Measurements from ENCODE around the gene PTPN9. TPM values are rescaled to one million over a fixed set of nuclear protein-coding genes. Genes with fewer than 3 reads are reported as not detected.
"Not testable (repeated sequence)": the region's sequence is repeated elsewhere in the genome, so short reads cannot be mapped to it uniquely, and the experiment has no call there.

PTPN9 gene
- total RNA-seq, 4 donors from 2014 or later = 4.8 to 7.0 (median 6.2) TPM

DNA sequence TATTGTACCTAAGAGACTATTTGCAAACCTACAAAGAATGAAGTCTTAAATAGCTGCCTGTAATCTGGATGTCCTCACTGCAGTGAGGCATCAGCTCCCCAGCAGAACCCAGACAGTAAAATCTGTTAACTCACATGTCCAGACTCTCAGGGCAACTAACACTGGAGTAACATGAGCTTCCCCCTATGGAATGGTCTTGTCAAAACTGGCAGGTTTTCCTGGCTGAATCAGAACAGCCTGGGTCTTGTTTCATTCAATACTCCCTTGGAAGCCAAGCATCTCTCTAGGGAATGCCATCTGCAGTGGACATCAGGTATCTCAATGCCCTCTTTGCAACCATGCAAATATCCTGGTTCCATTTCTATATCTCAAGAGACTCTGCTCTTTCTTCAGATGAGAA, 24.4 kb downstream of the PTPN9 start:
- Histone ChIP-seq H3K27me3 (no peaks in the 10 kb centered on the region), H3K9me3 (no peaks in the 10 kb centered on the region), H3K4me1 (peaks cover 9 to 25% of the 10 kb centered on the region in 2 donors), H3K27ac (peak overlapping the region in 1 of 4 donors; percentile 66), H3K36me3 (no peaks in the 10 kb centered on the region), H3K4me3 (no peak overlapping the region)
- TF ChIP-seq, protein P1, sequence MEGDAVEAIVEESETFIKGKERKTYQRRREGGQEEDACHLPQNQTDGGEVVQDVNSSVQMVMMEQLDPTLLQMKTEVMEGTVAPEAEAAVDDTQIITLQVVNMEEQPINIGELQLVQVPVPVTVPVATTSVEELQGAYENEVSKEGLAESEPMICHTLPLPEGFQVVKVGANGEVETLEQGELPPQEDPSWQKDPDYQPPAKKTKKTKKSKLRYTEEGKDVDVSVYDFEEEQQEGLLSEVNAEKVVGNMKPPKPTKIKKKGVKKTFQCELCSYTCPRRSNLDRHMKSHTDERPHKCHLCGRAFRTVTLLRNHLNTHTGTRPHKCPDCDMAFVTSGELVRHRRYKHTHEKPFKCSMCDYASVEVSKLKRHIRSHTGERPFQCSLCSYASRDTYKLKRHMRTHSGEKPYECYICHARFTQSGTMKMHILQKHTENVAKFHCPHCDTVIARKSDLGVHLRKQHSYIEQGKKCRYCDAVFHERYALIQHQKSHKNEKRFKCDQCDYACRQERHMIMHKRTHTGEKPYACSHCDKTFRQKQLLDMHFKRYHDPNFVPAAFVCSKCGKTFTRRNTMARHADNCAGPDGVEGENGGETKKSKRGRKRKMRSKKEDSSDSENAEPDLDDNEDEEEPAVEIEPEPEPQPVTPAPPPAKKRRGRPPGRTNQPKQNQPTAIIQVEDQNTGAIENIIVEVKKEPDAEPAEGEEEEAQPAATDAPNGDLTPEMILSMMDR (IDR thresholded peaks at IDR 0.05 in 4 of 5, conservative IDR thresholded peaks at IDR 0.05 in 1 of 5) = no peak
- TF ChIP-seq POLR2A (IDR thresholded peaks at IDR 0.05) = no peak
- in situ Hi-C loops (cut with MboI; ENCODE audit: low sequenced_read_pairs in 4 of 4) = no loop called here
- ATAC-seq (peak; percentile 86 to 98), DNase-seq (peak; percentile 18 to 35)
- intact Hi-C loops (cut with DNase I; ENCODE audit: low total_unique reads) = no loop called here

DNA sequence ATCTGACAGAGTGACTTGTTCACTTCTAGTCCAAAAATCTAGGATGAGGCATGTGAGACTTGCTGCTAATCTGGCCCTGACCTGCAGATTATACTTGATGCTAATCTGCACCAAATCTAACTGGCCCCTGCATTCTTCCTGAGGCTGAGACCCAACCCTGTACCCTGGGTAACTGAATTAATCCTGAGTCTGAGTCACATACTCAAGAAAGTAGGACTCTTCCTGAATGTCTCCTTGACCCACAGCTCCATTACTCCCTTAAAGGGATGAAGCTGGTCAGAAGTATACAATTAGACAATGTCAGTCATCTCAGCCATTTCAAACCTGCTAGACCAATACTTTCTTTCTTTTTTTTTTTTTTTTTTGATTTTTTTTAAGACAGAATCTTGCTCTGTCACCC, 25.5 kb downstream of the PTPN9 start:
- intact Hi-C loops (cut with DNase I; ENCODE audit: low total_unique reads) = no loop called here
- no peaks in the 10 kb centered on the region for H3K9me3 ChIP-seq
- H3K4me3 ChIP-seq = no peak overlapping the region
- TF ChIP-seq POLR2A (IDR thresholded peaks at IDR 0.05) = no peak
- TF ChIP-seq, protein P1 (IDR thresholded peaks at IDR 0.05 in 4 of 5, conservative IDR thresholded peaks at IDR 0.05 in 1 of 5) = no peak
- H3K27me3 ChIP-seq = no peaks in the 10 kb centered on the region
- no peak overlapping the region for H3K27ac ChIP-seq
- in situ Hi-C loops (cut with MboI; ENCODE audit: low sequenced_read_pairs in 4 of 4) = no loop called here
- H3K36me3 ChIP-seq = no peaks in the 10 kb centered on the region
- H3K4me1 ChIP-seq = peaks cover 9 to 25% of the 10 kb centered on the region in 2 donors
- DNase-seq (no peak), ATAC-seq (no peak)

DNA sequence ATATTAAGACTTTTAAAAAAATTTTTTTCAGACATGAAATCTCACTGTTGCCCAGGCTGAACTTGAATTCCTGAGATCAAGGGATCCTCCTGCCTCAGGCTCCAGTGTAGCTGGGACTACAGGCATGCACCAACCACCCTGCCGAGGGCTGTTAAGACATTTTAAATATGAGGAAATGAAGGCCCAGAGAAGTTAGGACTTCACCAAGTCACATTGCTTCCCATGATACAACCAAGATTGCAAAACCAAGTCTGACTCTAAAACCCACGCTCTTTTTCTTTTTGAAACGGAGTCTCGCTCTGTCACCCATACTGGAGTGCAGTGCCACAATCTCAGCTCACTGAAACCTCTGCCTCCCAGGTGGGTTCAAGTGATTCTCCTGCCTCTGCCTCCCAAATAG, 28.0 kb downstream of the PTPN9 start:
- Histone ChIP-seq H3K9me3 (no peaks in the 10 kb centered on the region), H3K36me3 (no peaks in the 10 kb centered on the region), H3K27ac (no peak overlapping the region), H3K4me3 (no peak overlapping the region), H3K4me1 (peaks cover 9 to 31% of the 10 kb centered on the region in 2 donors), H3K27me3 (no peaks in the 10 kb centered on the region)
- DNase-seq = no peak
- TF ChIP-seq POLR2A (IDR thresholded peaks at IDR 0.05) = no peak
- TF ChIP-seq, protein P1 (IDR thresholded peaks at IDR 0.05 in 4 of 5, conservative IDR thresholded peaks at IDR 0.05 in 1 of 5) = no peak
- ATAC-seq = no peak
- in situ Hi-C loops (cut with MboI; ENCODE audit: low sequenced_read_pairs in 4 of 4) = no loop called here
- intact Hi-C loops (cut with DNase I; ENCODE audit: low total_unique reads) = no loop called here

DNA sequence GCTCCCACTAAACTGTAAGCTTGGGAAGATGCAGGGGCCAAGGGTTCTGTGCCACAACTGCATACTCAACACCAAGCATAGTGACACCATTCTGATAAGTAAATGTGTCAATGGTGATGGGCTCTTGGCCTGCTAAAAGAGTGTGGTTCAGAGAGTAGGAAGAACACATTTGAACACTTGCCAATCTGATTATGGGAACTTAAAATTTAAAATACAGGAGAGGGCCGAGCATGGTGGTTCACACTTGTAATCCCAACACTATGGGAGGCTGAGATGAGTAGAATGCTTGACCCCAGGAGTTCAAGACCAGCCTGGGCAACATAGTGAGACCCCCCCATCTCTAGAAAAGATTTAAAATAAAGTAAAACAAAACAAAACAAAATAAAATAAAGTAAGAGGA, 34.1 kb downstream of the PTPN9 start:
- in situ Hi-C loops (cut with MboI; ENCODE audit: low sequenced_read_pairs in 4 of 4) = no loop called here
- intact Hi-C loops (cut with DNase I; ENCODE audit: low total_unique reads) = no loop called here
- TF ChIP-seq, protein P1 (IDR thresholded peaks at IDR 0.05 in 4 of 5, conservative IDR thresholded peaks at IDR 0.05 in 1 of 5) = no peak
- TF ChIP-seq POLR2A (IDR thresholded peaks at IDR 0.05) = no peak
- ATAC-seq (no peak), DNase-seq (no peak)
- peak overlapping the region in 3 of 4 donors; percentile 27 to 59 (median 30) for H3K27ac ChIP-seq
- no peaks in the 10 kb centered on the region for H3K9me3 ChIP-seq
- no peaks in the 10 kb centered on the region for H3K27me3 ChIP-seq
- H3K4me1 ChIP-seq = peaks cover 10 to 27% of the 10 kb centered on the region in 2 donors
- no peaks in the 10 kb centered on the region for H3K36me3 ChIP-seq
- no peak overlapping the region for H3K4me3 ChIP-seq

DNA sequence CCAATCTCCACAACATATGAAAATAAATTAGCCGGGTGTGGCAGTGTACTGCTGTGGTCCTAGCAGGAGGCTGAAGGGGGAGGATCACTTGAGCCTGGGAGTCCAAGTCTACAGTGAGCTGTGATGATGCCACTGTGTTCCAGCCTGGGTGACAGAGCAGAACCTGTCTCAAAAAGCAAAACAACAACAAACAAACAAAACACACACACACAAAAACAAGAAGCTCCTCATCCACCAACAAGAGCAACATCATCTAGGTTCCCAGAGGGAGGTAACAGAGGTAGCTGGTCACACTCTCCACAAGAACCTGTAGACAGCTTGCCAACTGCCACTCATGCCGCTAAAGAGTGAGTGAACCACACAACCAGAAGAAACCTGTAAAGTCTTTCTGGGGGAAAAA, 34.8 kb downstream of the PTPN9 start:
- Histone ChIP-seq H3K27ac (peak overlapping the region; percentile 25 to 59 (median 29)), H3K9me3 (no peaks in the 10 kb centered on the region), H3K27me3 (no peaks in the 10 kb centered on the region), H3K4me3 (no peak overlapping the region), H3K36me3 (no peaks in the 10 kb centered on the region), H3K4me1 (peaks cover 10 to 27% of the 10 kb centered on the region in 2 donors)
- TF ChIP-seq POLR2A (IDR thresholded peaks at IDR 0.05) = no peak
- TF ChIP-seq, protein P1 (IDR thresholded peaks at IDR 0.05 in 4 of 5, conservative IDR thresholded peaks at IDR 0.05 in 1 of 5) = no peak
- ATAC-seq (peak in 1 of 2 donors; percentile 24), DNase-seq (no peak)
- intact Hi-C loops (cut with DNase I; ENCODE audit: low total_unique reads) (no loop called here), in situ Hi-C loops (cut with MboI; ENCODE audit: low sequenced_read_pairs in 4 of 4) (no loop called here)

DNA sequence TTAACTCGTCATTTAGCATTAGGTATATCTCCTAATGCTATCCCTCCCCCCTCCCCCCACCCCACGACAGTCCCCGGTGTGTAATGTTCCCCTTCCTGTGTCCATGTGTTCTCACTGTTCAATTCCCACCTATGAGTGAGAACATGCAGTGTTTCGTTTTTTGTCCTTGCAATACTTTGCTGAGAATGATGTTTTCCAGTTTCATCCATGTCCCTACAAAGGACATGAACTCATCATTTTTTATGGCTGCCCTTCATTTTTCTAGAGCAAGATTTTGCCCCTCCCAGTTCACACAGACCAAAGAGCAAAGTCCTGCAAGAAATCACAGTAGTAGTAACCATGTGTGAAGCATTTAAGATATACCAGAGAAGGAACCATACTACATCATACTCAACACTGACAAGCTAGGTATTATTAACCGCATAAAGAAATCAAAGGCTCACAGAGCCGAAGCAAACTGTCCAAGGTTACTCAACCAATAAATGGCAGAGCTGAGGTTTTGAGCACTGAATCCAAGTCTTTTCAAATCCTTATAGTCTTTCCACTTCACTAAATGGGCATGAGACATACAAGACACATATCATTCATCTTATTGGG, 36.1 kb downstream of the PTPN9 start:
- H3K27me3 ChIP-seq; H3K36me3 ChIP-seq; ATAC-seq; intact Hi-C loops (cut with DNase I; ENCODE audit: low total_unique reads); H3K9me3 ChIP-seq; in situ Hi-C loops (cut with MboI; ENCODE audit: low sequenced_read_pairs in 4 of 4); H3K4me3 ChIP-seq; DNase-seq: not testable (repeated sequence)
- peak overlapping the region in 2 of 4 donors; percentile 53 to 59 for H3K27ac ChIP-seq
- H3K4me1 ChIP-seq = peaks cover 10 to 27% of the 10 kb centered on the region in 2 donors

All from gastrocnemius medialis (tissue), 4 donors.